Cardiac septum (tissue), 1 donor: ENCODE data around the gene IL1B. TPM values are rescaled to one million over a fixed set of nuclear protein-coding genes. Genes with fewer than 3 reads are reported as not detected.

Experiments
- DNase-seq: peaks from one replicate; pipeline ENCODE4 v3.0.0-alpha.2; 2020; ENCODE audit warnings: low spot score
- intact Hi-C: fragments of 100-400 bp; cut with DNase I; formaldehyde crosslinking; loops from one replicate; pipeline ENCODE4 v1.14.0; 2022
- total RNA-seq: library from RNA; stranded (reverse); fragmentation: NEBNext Ultra II Directional; extraction: Animal tissue kit (Norgen Biotek cat#: 25700); gene quantifications from one replicate; pipeline ENCODE4 v1.2.1, GENCODE V29; 2021
- donor health status: DM: no; HTN: no; CAD: no.

Gene IL1B
- total RNA-seq, 1 donor from 2014 or later, result 0.48 TPM

DNA sequence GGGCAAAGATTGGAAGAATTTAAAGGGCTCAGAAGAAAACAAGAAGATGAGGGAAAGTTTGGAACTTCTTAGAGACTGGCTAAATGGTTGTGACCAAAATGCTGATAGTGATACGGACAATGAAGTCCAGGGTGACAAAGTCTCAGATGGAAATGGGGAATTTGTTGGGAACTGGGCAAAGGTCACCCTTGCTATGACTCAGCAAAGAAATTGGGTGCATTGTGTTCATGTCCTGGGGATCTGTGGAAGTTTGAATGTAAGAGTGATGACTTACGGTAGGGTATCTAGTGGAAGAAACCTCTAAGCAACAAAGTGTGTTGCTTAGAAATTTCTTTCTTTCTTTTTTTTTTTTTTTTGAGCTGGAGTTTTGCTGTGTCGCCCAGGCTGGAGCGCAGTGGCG is 46.3 kb downstream of the IL1B start:
- no peak for DNase-seq
- intact Hi-C loops, result no loop called here

DNA sequence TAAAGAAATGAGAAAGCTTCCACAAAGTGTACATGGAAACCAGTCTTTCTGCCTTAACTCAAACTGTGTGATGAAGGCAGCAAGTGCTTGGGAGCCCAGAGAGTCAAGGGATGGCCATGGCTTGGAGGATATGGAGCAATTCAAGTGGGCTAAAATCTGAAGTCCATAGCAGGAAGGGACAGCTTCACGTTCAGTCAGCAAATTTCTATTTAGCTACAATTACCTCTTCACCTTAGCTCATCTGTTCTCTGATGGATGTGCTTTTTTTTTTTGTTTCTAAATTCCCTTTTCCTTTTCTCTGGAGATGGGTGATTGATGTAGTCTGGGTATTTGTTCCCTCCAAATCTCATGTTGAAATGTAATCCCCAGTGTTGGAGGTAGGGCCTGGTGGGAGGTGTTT is 47.4 kb downstream of the IL1B start:
- intact Hi-C loops, result no loop called here
- DNase-seq, result no peak

DNA sequence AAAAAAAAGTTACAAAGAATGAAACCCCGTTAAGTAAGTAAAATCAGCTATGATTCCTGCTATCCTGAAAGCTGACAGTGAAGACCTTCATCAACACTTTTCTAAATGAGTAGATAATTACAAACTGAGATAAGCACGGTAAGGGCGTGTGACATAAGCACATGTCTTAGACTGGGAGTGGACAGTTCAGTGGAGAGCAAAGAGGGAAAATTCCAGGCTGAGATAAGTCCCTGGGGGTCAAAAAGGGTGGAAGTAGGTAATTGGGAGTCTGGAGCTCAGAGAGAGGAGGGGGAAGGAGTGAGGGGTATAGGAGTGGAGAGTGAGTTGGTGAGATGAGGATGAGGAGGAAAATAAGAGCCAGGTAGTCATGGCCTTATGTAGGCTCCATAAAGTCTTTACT is 47.9 kb downstream of the IL1B start:
- intact Hi-C loops, result no loop called here

DNA sequence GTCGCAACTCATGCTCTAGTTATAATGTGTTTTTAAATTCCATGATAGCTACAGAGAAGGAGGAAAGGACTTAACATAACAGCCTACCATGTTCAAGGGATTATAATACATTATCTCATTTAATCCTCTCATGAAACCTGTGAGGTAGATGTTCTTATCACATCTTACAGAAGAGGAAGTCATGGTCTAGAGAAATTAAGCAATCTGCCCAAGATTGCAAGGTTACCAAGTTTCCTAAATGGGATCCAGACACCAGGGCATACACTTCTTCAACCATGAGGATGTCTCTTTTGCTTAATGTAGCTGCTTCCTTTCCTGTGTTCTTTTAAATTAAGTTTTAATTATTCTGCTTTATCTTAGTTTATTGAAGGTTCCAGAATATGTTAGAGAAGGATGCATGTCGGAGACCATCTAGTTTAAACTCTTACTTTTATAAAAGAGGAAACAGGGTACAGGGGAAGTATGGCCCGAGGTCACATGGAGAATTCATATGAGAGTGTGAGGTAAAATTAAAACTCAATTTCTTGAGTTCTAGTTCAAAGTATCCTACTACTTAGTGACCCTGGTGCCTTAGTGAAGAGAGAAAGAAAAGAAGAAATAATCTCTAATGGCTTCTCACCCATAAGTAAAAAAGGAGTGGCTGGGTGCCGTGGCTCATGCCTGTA is 48.7 kb downstream of the IL1B start:
- intact Hi-C loops, result no loop called here
- no peak for DNase-seq

More for the DNA sequence above, 47.9 kb downstream of the IL1B start:
- no peak for DNase-seq

DNA sequence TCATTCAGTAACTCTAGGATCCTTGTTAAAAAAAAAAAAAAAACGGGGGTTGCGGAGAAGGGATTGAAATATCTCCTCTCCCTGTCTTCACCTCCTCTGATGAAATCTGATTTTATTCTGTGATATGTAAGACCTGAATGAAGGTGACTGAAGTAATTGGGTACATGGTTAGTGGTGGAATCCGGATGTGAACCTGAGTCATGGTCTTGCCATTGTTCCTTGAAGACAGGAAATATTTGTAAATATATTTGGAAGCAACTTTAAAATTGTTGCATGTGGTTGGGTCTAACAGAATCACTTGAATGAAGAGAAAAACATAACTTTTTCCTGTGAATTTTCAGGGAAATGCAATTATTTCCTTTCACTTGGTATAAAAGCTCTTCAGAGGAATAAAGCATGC is 49.3 kb downstream of the IL1B start:
- intact Hi-C loops, result no loop called here
- DNase-seq, result no peak

DNA sequence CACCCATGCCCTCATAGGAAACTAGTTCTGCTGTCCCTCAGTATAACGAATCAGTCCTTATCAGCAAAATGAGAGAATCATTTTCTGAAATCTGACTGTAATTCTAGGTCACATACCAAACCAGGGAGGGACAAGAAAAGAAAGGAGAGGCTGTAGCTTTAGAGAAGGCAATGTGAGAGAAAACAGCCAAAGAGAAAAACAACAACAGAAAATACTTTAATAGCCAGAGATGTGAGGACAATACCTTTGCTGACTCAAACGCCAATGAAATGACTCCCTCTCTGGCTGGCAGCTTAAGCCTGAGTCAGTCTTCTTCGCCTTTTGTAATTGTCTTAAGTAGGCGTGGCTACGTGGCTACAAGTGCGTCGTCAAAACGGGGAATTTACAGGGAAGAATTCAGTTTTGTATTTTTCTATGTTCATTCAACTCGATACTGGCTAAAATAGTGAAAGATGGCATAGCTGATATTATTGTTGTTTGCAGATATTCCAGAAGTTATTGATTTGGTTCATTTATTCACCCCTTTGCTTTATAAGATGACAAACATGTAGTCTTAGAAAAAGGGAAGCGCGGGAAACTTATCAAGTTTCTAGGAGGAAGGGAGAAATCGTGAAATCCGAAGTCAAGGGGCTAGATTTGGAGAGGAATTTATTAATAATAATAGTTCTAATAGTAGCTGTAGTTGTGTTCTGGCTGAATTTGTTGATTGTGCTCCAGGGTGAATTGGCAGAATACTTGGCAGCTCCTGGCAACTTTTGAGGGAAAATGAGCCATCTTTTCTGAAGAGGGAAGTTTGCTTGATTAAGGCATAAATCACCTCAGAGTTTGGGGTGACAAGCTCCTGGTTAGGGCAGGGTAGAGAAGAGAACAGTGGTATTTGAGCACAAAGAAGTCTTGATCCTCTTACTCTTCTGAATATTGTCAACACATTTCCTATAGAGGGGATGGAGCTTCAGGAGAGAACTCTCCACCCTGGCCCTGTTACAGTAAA is 52.1 kb downstream of the IL1B start, which contains the start of gene IL1A:
Gene IL1A, minus strand, starts transcription at position 295 of the 991 bp plus-strand sequence. CDS start 723 bp downstream, outside the sequence.
- intact Hi-C loops, result no loop called here
- no peak for DNase-seq

DNA sequence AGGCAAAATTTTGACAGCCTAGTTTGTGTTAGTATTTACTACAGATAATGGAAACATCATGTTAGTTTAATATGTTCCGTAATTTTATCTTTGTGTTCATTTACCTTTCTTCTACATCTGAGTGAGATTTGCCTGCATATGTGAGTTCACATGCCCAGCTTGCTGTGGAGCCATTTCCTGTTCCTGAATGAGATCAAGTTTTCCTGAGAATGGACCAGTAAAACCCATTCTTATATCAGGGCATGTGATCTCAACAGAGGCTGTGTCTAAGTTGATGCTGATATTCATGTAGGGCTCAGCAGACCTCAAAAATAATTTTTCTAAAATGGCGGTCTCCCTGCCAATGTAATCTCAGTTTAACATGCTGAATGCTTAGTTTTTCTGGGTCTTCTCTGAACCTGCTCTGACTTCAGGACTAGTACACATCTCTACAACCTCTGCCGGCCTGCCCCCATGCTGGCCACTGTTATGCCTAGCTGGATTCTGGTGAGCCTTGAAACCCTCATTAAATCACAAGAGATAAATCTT is 53.3 kb downstream of the IL1B start:
- DNase-seq, result no peak
- intact Hi-C loops, result no loop called here

DNA sequence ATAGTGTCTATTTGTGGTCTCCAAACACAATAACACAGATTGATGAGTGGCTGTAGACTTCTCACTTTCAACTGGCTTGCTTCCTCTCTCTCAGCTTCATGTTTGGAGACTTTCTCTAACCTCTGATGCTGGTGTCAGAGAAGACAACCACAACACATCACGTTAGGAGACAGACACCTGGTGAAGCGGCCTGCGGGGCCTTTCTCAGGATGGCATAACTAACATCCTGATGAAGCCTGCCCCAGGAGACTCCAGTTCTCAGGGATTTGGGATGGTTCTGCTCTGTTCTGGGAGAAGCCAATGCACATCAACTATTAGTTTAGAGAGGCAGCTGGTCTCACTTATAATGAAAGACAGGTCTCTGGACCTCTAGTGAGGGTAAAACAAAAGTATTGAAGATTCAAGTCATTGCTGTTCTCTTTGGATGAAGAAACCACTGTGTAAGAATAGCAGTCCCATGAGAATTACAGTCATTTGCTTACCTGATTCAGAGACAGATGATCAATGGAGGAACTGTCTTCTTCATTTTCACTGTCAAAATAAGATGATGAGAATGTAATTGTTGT is 54.3 kb downstream of the IL1B start:
- intact Hi-C loops, result no loop called here
- no peak for DNase-seq

Other genes with a start within 250 kb of the IL1B start
- 26.1 TPM for gene SLC20A1, start 190.8 kb downstream of the IL1B start, total RNA-seq
- not detected for gene NT5DC4, start 115.8 kb downstream of the IL1B start, total RNA-seq
- 0.30 TPM for gene CKAP2L, start 72.2 kb downstream of the IL1B start, total RNA-seq
- gene IL1A, start 52.3 kb downstream of the IL1B start, total RNA-seq, result not detected
- gene IL37, start 74.4 kb upstream of the IL1B start, total RNA-seq, result not detected
- not detected for gene IL36G, start 141.2 kb upstream of the IL1B start, total RNA-seq
- not detected for gene IL36A, start 168.7 kb upstream of the IL1B start, total RNA-seq
- not detected for gene IL36B, start 216.1 kb upstream of the IL1B start, total RNA-seq
- not detected for gene IL36RN, start 222.4 kb upstream of the IL1B start, total RNA-seq
- not detected for gene IL1F10, start 231.2 kb upstream of the IL1B start, total RNA-seq